Prostate gland (tissue), 2 donors: ENCODE results near the gene CLIP1.
"Not testable (repeated sequence)": the region's sequence is repeated elsewhere in the genome, so short reads cannot be mapped to it uniquely, and the experiment has no call there.

Experiments used
- CTCF ChIP-seq, 4 experiments: fragments of 200-600 bp in 2 of 4; fragments of 450-650 bp in 2 of 4; sonication (generic) in 2 of 4; IDR thresholded peaks; 1 replicate in 3 of 4; 2 replicates in 1 of 4; pipeline ENCODE4 v1.5.1; 2016 to 2019; ENCODE audit warnings: antibody characterized with exemption in 4 of 4, mild to moderate bottlenecking in 2 of 4, moderate library complexity in 2 of 4
- POLR2A ChIP-seq: fragments of 450-650 bp; IDR thresholded peaks from one replicate; pipeline ENCODE4 v1.6.1; 2016; ENCODE audit warnings: antibody characterized with exemption, mild to moderate bottlenecking

- TF ChIP-seq CTCF (IDR thresholded peaks at IDR 0.05); POLR2A: not testable (repeated sequence)
Observed at GRCh38 chr12:122357536-122357935, 64.9 kb downstream of the CLIP1 start.
